NCI-H1694 (cell line): Measurements from ENCODE around the gene DAPL1.

ENCODE experiments used
- DNase-seq: peaks from one replicate; lab custom pipeline; 2025; lab: John Stamatoyannopoulos, UW

Gene DAPL1

GRCh38 chr2:158777077-158777476, 18.0 kb upstream of the DAPL1 start:
- no peak for DNase-seq

- DNase-seq, result no peak
Measured at GRCh38 chr2:158778243-158778642, 16.9 kb upstream of the DAPL1 start.

GRCh38 chr2:158779621-158780020, 15.5 kb upstream of the DAPL1 start:
- DNase-seq, result no peak

GRCh38 chr2:158781353-158781961, 13.7 kb upstream of the DAPL1 start:
- no peak for DNase-seq

- no peak for DNase-seq
Measured at GRCh38 chr2:158782136-158782535, 13.0 kb upstream of the DAPL1 start.

GRCh38 chr2:158782616-158783015, 12.5 kb upstream of the DAPL1 start:
- no peak for DNase-seq

- DNase-seq, result no peak
Measured at GRCh38 chr2:158783923-158784322, 11.2 kb upstream of the DAPL1 start.

GRCh38 chr2:158786897-158787296, 8.2 kb upstream of the DAPL1 start:
- DNase-seq, result no peak

- DNase-seq, result no peak
Measured at GRCh38 chr2:158788951-158789350, 6.2 kb upstream of the DAPL1 start.

GRCh38 chr2:158796652-158797051, 1.5 kb downstream of the DAPL1 start:
- no peak for DNase-seq

GRCh38 chr2:158797963-158798700, 3.0 kb downstream of the DAPL1 start:
- DNase-seq, result peak; percentile 54

- DNase-seq, result no peak
Measured at GRCh38 chr2:158799181-158799580, 4.1 kb downstream of the DAPL1 start.

- no peak for DNase-seq
Measured at GRCh38 chr2:158803506-158803905, 8.4 kb downstream of the DAPL1 start.

GRCh38 chr2:158805255-158805654, 10.1 kb downstream of the DAPL1 start:
- no peak for DNase-seq

- DNase-seq, result no peak
Measured at GRCh38 chr2:158805936-158806335, 10.8 kb downstream of the DAPL1 start.

GRCh38 chr2:158806941-158807340, 11.8 kb downstream of the DAPL1 start:
- no peak for DNase-seq

GRCh38 chr2:158808426-158808825, 13.3 kb downstream of the DAPL1 start:
- no peak for DNase-seq

- no peak for DNase-seq
Measured at GRCh38 chr2:158809816-158810215, 14.7 kb downstream of the DAPL1 start.

- no peak for DNase-seq
Measured at GRCh38 chr2:158810731-158811460, 15.8 kb downstream of the DAPL1 start.

GRCh38 chr2:158815166-158815565, 20.0 kb downstream of the DAPL1 start:
- no peak for DNase-seq

GRCh38 chr2:158815658-158816057, 20.5 kb downstream of the DAPL1 start:
- DNase-seq, result no peak

- no peak for DNase-seq
Measured at GRCh38 chr2:158817588-158817987, 22.5 kb downstream of the DAPL1 start.

GRCh38 chr2:158818511-158818910, 23.4 kb downstream of the DAPL1 start:
- no peak for DNase-seq
